Mesothelial cell of epicardium (in vitro differentiated cells): ENCODE data around the gene WDFY1. TPM values are rescaled to one million over a fixed set of nuclear protein-coding genes. Genes with fewer than 3 reads are reported as not detected.

ENCODE experiments used
- DNase-seq, 2 experiments: peaks; one replicate each; pipeline ENCODE4 v3.0.0; 2021; ENCODE audit warnings: low spot score in 2 of 2; ENCODE audit not compliant: unreplicated experiment in 2 of 2
- H3K27ac Mint-ChIP-seq: 2 replicates; pipeline ENCODE4 v1.8.0; 2021; ENCODE audit warnings: mixed read lengths
- H3K27me3 Mint-ChIP-seq: 2 replicates; pipeline ENCODE4 v1.8.0; 2021; ENCODE audit warnings: low read depth, mixed read lengths
- H3K36me3 Mint-ChIP-seq: 2 replicates; pipeline ENCODE4 v1.8.0; 2021; ENCODE audit warnings: mixed read lengths
- H3K4me1 Mint-ChIP-seq: 2 replicates; pipeline ENCODE4 v1.8.0; 2021; ENCODE audit warnings: mixed read lengths
- H3K4me3 Mint-ChIP-seq: 2 replicates; pipeline ENCODE4 v1.8.0; 2021; ENCODE audit warnings: mild to moderate bottlenecking, moderate library complexity, mixed read lengths
- H3K9me3 Mint-ChIP-seq: 2 replicates; pipeline ENCODE4 v1.8.0; 2021; ENCODE audit warnings: mixed read lengths
- CTCF ChIP-seq: fragments of 200-600 bp; sonication (generic); IDR thresholded peaks from one replicate; pipeline ENCODE4 v1.5.0; 2021; ENCODE audit warnings: antibody characterized with exemption; ENCODE audit not compliant: unreplicated experiment
- total RNA-seq: library from RNA; stranded (reverse); gene quantifications from 3 replicates; pipeline ENCODE4 v1.2.1, GENCODE V29; 2021

Gene WDFY1
- total RNA-seq, 1 donor from 2014 or later = 45.1 TPM

GRCh38 chr2:223916181-223916920, 28.8 kb downstream of the WDFY1 start:
- Mint-ChIP-seq H3K4me1 (no peaks in the 10 kb centered on the region), H3K27ac (no peak overlapping the region), H3K4me3 (no peak overlapping the region), H3K9me3 (no peaks in the 10 kb centered on the region), H3K36me3 (peaks cover 22% of the 10 kb centered on the region), H3K27me3 (no peaks in the 10 kb centered on the region)
- no peak for TF ChIP-seq CTCF
- no peak for DNase-seq

- H3K27ac Mint-ChIP-seq = no peak overlapping the region
- H3K9me3 Mint-ChIP-seq = no peaks in the 10 kb centered on the region
- no peak for DNase-seq
- peaks cover 20% of the 10 kb centered on the region for H3K36me3 Mint-ChIP-seq
- TF ChIP-seq CTCF = no peak
- no peaks in the 10 kb centered on the region for H3K4me1 Mint-ChIP-seq
- H3K27me3 Mint-ChIP-seq = no peaks in the 10 kb centered on the region
- no peak overlapping the region for H3K4me3 Mint-ChIP-seq
These were observed 30.1 kb downstream of the WDFY1 start for GRCh38 chr2:223915071-223915470.

- Mint-ChIP-seq H3K9me3 (no peaks in the 10 kb centered on the region), H3K4me3 (no peak overlapping the region), H3K27ac (no peak overlapping the region), H3K36me3 (peaks cover 20% of the 10 kb centered on the region), H3K4me1 (no peaks in the 10 kb centered on the region), H3K27me3 (no peaks in the 10 kb centered on the region)
- TF ChIP-seq CTCF = no peak
- no peak for DNase-seq
These were observed 30.8 kb downstream of the WDFY1 start for GRCh38 chr2:223914324-223914723.

GRCh38 chr2:223909001-223909741, 36.0 kb downstream of the WDFY1 start:
- Mint-ChIP-seq H3K27me3 (no peaks in the 10 kb centered on the region), H3K27ac (no peak overlapping the region), H3K4me1 (no peaks in the 10 kb centered on the region), H3K4me3 (no peak overlapping the region), H3K36me3 (peaks cover 6% of the 10 kb centered on the region), H3K9me3 (no peaks in the 10 kb centered on the region)
- DNase-seq = no peak
- no peak for TF ChIP-seq CTCF

- peaks cover 9% of the 10 kb centered on the region for H3K36me3 Mint-ChIP-seq
- no peaks in the 10 kb centered on the region for H3K9me3 Mint-ChIP-seq
- TF ChIP-seq CTCF = no peak
- no peak overlapping the region for H3K4me3 Mint-ChIP-seq
- no peaks in the 10 kb centered on the region for H3K4me1 Mint-ChIP-seq
- H3K27me3 Mint-ChIP-seq = no peaks in the 10 kb centered on the region
- no peak overlapping the region for H3K27ac Mint-ChIP-seq
- DNase-seq = no peak
These were observed 36.7 kb downstream of the WDFY1 start for GRCh38 chr2:223908304-223908998.
